Thoracic aorta (tissue), 2 donors: Measurements from ENCODE around the gene PRKN. TPM values are rescaled to one million over a fixed set of nuclear protein-coding genes. Genes with fewer than 3 reads are reported as not detected.

Experiments
- ATAC-seq: fragments of 150-250 bp; one replicate; pipeline ENCODE4 v1.8.0; 2017; ENCODE audit warnings: low read depth; ENCODE audit not compliant: insufficient number of reproducible peaks, low FRiP score
- DNase-seq: peaks from one replicate; pipeline ENCODE4 v3.0.0-alpha.2; 2020; ENCODE audit warnings: low spot score
- H3K27ac ChIP-seq, 2 donors: fragments of 200-600 bp; sonication (generic); 1 replicate in 1 of 2; 2 replicates in 1 of 2; pipeline ENCODE4 v1.5.1; 2016; ENCODE audit warnings: mild to moderate bottlenecking in 2 of 2, moderate library complexity in 2 of 2
- H3K27me3 ChIP-seq: fragments of 200-600 bp; sonication (generic); replicated peaks from 2 replicates; pipeline ENCODE4 v1.6.0; 2016; ENCODE audit warnings: mild to moderate bottlenecking; ENCODE audit not compliant: insufficient read depth
- H3K36me3 ChIP-seq: fragments of 200-600 bp; sonication (generic); one replicate; pipeline ENCODE4 v1.5.1; 2016
- H3K4me1 ChIP-seq, 2 donors: fragments of 200-600 bp; sonication (generic); 1 replicate in 1 of 2; 2 replicates in 1 of 2; pipeline versions ENCODE4 v1.5.1 to v1.6.0; 2016; ENCODE audit warnings: low read depth in 2 of 2, mild to moderate bottlenecking in 1 of 2; ENCODE audit not compliant: control insufficient read depth in 1 of 2
- H3K4me3 ChIP-seq: fragments of 200-600 bp; sonication (generic); 2 replicates; pipeline ENCODE4 v1.5.1; 2016; ENCODE audit warnings: mild to moderate bottlenecking
- H3K9me3 ChIP-seq: fragments of 200-600 bp; sonication (generic); 2 replicates; pipeline ENCODE4 v1.5.1; 2016
- CTCF ChIP-seq: fragments of 200-600 bp; sonication (generic); IDR thresholded peaks from one replicate; pipeline ENCODE4 v1.5.1; 2019; ENCODE audit warnings: antibody characterized with exemption
- total RNA-seq, 2 donors: library from RNA; depleted of rRNA; stranded (reverse); fragments of >200 nt; gene quantifications; one replicate each; pipeline versions ENCODE4 v1.1.0 to v1.2.3, GENCODE V29; 2016

Gene PRKN
- total RNA-seq, 2 donors from 2014 or later = 10.4 to 23.8 TPM

GRCh38 chr6:161594412-161594811 is 1133.2 kb downstream of the PRKN start:
- DNase-seq = no peak
- Histone ChIP-seq H3K36me3 (no peaks in the 10 kb centered on the region), H3K9me3 (no peaks in the 10 kb centered on the region), H3K4me1 (no peaks in the 10 kb centered on the region), H3K27me3 (no peaks in the 10 kb centered on the region), H3K27ac (no peak overlapping the region), H3K4me3 (no peak overlapping the region)
- no peak for TF ChIP-seq CTCF
- ATAC-seq = no peak

GRCh38 chr6:161590961-161591627 is 1136.5 kb downstream of the PRKN start:
- H3K27me3 ChIP-seq = no peaks in the 10 kb centered on the region
- TF ChIP-seq CTCF = no peak
- H3K36me3 ChIP-seq = no peaks in the 10 kb centered on the region
- no peaks in the 10 kb centered on the region for H3K9me3 ChIP-seq
- H3K27ac ChIP-seq = no peak overlapping the region
- ATAC-seq (no peak), DNase-seq (no peak)
- H3K4me1 ChIP-seq = no peaks in the 10 kb centered on the region
- H3K4me3 ChIP-seq = no peak overlapping the region

GRCh38 chr6:161586887-161587286 is 1140.7 kb downstream of the PRKN start:
- no peaks in the 10 kb centered on the region for H3K9me3 ChIP-seq
- no peak for ATAC-seq

GRCh38 chr6:161584621-161585340 is 1142.8 kb downstream of the PRKN start:
- no peak for TF ChIP-seq CTCF
- H3K27me3 ChIP-seq = no peaks in the 10 kb centered on the region
- no peak for DNase-seq
- H3K27ac ChIP-seq = no peak overlapping the region
- H3K4me1 ChIP-seq = no peaks in the 10 kb centered on the region
- no peak for ATAC-seq
- no peaks in the 10 kb centered on the region for H3K36me3 ChIP-seq
- H3K9me3 ChIP-seq = no peaks in the 10 kb centered on the region
- H3K4me3 ChIP-seq = no peak overlapping the region

More at GRCh38 chr6:161586887-161587286, 1140.7 kb downstream of the PRKN start:
- TF ChIP-seq CTCF = no peak
- H3K27me3 ChIP-seq = no peaks in the 10 kb centered on the region
- no peaks in the 10 kb centered on the region for H3K36me3 ChIP-seq
- H3K4me1 ChIP-seq = no peaks in the 10 kb centered on the region
- H3K4me3 ChIP-seq = no peak overlapping the region
- no peak for DNase-seq
- no peak overlapping the region for H3K27ac ChIP-seq

- no peaks in the 10 kb centered on the region for H3K4me1 ChIP-seq
- H3K36me3 ChIP-seq = no peaks in the 10 kb centered on the region
- no peak overlapping the region for H3K27ac ChIP-seq
- no peak for TF ChIP-seq CTCF
- no peaks in the 10 kb centered on the region for H3K9me3 ChIP-seq
- no peaks in the 10 kb centered on the region for H3K27me3 ChIP-seq
- no peak overlapping the region for H3K4me3 ChIP-seq
- DNase-seq (no peak), ATAC-seq (no peak)
Observed at GRCh38 chr6:161584051-161584450, 1143.5 kb downstream of the PRKN start.
